DMS 273 (cell line): Measurements from ENCODE around the gene MIF4GD.

ENCODE experiments used
- DNase-seq: peaks from one replicate; lab custom pipeline; 2025; ENCODE audit not compliant: unreplicated experiment; lab: John Stamatoyannopoulos, UW

Gene MIF4GD

DNA sequence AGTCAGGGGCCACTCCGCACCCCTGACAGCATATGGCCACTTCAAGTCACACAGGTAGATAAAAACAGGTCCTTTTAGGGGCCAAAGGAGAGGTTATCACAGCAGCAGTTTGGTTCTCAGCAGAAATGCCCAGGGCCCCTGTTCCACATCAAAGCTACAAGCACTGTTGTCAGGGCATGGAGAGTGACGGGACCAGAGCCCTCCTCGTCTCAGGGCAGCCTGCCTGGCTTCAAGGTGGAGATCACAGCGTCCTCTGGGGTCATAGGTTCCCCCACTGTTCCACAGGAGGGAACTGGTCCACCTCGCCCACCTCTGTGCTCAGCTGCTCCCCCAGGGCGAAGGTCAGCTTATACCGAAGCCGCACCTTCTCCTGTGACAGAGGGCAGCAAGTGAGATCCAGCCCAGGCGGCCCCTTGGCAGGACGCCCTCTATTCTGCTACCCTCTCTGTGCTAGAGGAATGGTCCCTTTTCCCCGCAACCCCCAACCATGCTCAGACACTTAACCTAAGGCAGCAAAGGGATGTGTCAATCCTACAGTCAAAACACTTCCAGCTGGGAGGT is 32.9 kb downstream of the MIF4GD start:
- peak; percentile 34 for DNase-seq

DNA sequence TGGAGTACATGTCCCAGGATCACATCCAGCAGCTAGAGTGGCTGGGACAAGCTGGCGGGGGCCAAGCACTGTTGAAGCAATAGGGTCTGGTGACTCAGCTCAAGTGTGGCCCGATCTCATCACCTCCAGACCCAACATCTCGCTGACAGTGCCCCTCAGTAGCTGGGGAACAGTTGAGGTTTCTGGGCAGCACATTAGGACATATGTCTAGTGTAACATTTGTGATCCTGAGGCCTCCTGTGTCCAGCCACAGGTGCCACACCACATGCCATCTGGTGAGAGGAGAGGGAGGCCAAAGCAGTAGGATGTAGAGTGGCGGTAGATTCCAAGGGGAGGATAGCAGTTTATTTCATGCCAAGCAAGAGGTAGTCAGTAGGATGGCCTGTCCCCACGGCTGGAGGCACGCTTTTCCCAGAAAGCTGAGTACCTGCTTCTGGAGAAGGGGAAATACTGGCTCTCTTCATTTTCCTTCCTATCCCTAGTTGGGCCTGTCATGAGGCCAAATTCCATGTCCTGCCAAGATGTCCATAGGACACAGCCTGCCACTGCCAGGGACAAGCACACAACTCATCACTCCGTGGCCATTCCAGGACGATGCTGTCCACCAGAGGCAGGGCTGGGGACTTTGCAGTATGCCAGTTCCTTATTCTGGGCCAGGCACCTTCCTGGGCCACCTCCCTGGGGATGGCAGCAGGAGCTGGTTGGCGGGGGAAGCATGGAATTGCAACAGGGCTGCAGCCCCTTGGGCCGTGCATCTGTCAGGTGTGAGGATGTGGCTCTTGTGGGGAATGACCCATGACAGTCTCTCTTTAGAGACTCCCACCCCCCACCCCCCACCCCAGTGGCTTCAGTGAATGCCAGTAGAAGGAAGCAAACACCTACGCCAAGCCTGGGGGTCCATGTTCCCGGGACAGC is 33.7 kb downstream of the MIF4GD start:
- peak; percentile 28 for DNase-seq

DNA sequence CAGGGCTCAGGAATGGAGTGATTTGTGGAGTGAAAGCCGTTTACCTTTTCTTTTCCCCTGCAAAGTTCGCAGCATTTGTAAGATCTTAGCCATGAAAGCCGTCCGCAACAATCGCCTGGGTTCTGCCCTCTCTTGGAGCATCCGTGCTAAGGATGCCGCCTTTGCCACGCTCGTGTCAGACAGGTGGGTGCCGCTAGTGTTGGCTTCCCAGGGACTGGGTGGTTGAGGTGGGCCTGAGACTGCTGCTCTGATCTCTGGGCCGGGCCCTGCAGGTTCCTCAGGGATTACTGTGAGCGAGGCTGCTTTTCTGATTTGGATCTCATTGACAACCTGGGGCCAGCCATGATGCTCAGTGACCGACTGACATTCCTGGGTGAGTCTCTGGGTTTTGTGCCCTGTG is 38.2 kb downstream of the MIF4GD start:
- DNase-seq: no peak

DNA sequence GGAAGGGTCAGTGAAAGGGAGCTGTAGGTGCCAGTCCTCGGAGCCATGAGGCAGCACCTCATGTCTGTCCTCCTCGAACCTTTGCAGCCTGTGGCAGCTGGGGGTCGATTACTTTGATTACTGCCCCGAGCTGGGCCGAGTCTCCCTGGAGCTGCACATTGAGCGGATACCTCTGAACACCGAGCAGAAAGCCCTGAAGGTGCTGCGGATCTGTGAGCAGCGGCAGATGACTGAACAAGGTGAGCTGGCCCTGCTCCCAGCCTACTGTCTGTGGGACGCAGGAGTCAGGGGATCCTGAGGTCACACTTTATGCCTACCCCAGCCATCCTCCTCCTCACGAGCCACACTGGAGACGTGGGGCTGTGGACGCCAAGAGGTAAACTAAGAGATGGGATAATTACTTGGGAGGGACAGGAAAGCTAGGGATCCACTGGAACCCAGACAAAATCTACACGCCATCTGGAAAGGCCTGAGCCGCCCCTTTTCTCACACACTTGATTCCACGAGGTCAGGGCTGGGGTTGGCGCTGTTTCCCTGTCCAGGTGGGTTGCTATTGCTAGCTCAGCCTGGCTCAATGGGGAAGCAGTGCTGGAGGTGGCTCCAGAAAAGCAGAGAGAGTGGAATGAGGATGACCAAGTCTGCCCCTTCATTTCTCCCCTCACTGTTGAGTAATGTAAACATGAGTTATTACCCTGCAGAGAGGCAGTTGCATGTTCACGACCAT is 39.1 kb downstream of the MIF4GD start:
- DNase-seq: no peak

DNA sequence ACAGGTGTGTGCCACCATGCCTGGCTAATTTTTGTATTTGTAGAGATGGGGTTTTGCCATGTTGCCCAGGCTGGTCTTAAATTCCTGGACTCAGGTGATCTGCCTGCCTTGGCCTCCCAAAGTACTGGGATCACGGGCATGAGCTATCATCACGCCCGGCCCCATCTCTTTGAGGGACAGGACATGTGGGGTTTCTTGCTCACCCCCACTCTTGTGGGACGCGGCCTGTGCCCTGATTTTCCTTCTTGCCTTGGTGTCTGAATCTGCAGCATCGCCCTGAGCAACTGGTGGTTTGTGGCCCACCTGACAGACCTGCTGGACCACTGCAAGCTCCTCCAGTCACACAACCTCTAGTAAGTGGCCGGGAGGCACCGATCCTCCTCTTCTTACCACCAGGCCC is 40.0 kb downstream of the MIF4GD start:
- DNase-seq: no peak

DNA sequence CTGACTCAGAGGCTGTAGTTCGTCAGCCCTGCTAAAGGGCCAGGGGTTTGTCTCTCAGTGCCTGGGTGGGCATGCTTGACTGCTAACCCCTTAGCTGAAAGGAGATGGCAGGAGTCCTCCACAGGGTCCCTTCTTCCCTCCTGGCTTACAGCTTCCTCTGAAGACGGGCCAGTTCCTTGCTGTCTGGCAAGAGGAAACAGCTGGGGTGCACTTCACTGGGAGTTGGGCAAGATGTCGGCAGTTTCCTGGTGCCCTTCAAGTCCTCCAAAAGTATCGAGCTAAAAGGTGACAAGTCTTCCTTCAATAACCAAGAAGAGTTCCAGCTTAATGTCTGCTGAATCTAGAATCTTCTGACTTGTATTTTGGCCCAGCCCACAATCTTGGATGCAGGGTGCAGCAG is 42.2 kb downstream of the MIF4GD start:
- no peak for DNase-seq

DNA sequence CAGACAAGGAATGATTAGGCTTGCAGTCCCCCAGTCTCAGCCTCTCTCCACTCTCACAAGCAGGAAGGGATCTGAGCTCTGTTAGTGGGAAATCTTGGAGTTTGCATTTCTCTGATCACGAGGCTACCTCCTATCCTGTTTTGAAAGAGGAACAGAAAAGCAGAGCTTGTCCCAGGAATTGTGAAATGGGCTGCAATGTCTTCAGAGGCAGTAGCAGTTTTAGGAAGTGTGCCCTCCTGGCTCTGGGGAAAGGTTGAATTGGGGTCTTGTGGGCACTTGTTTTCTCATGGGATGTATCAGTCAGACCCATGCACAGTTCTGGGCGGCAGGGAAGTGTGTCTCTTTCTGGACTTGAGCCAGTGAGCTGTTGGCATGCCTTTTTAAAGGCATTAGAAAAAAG is 42.7 kb downstream of the MIF4GD start:
- DNase-seq: no peak

DNA sequence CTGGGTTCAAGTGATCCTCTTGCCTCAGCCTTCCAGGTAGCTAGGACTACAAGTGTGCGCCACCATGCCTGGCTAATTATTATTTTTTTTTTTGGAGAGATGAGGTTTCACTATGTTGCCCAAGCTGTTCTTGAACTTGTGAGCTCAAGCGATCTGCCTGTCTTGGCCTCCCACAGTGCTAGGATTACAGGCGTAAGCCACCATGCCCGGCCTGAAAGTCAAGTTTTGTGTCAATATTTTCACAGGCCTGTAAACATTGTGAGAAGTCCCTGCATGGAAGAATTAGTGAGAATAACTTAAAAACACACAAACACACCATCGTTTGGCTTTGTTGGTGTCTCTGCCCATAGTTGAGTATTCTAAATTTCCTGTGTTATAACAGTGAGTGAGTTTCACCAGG is 43.3 kb downstream of the MIF4GD start:
- DNase-seq: no peak

DNA sequence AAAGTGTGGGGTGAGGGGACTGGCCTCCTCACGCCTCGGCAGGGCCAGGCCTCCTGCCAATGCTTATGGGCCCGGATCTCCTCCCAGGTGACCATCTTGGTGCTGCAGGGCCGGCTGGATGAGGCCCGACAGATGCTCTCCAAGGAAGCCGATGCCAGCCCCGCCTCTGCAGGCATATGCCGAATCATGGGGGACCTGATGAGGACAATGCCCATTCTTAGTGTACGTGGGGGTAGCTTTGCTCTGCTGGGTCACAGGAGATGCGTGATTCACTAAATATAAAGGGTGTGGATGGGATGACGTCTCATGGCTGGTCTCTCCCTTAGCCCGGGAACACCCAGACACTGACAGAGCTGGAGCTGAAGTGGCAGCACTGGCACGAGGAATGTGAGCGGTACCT is 46.0 kb downstream of the MIF4GD start:
- DNase-seq: no peak

DNA sequence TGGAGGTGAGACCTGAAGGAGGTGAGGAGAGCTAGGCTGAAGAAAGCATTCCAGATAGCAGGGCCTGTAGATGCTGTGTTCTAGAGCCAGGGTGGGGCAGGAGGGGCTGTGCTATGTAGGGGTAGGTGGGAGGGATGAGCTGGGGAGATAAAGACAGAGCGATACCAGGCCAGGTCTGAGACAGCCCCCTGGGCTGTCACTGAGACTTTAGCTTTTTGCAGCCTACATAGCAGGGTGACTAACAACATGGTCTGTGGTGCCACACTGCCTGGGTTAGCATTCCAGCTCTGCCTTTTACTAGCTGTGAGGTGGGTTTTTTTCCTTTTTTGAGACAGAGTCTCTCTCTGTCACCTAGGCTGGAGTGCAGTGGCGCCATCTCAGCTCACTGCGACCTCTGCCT is 51.2 kb downstream of the MIF4GD start:
- no peak for DNase-seq

DNA sequence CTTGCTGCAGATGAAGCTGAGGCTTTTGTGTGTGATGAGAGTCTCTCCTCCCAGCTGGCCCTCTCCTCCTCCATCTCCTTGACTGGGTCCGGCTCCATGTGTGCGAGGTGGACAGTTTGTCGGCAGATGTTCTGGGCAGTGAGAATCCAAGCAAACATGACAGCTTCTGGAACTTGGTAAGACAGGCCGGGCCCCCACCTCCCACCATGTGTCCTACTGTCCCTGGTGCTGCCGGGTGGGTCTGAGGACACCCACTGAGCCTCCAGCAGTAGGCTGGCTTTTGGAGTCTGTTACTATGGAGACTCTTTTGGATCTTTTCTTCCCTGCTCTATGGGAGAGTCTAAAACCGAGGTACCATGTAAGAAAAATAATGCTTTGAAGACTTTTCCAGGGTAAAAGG is 52.9 kb downstream of the MIF4GD start:
- DNase-seq: no peak
